ENCODE results near the gene CAPSL.
A peak's percentile ranks its signal among the peaks of the same experiment; 100 is the strongest.

Gene CAPSL

GRCh38 chr5:35886381-35886780, 52.0 kb downstream of the CAPSL start:
- TF ChIP-seq CTCF (IDR thresholded peaks at IDR 0.05; ENCODE audit: low read depth, low read length, missing control alignments): no peak
- no peak overlapping the region for H3K4me3 ChIP-seq (replicated peaks; ENCODE audit: low read depth, low read length)
- no peak for DNase-seq (ENCODE audit: extremely low read depth, low read depth)

- DNase-seq (ENCODE audit: extremely low read depth, low read depth): no peak
- TF ChIP-seq CTCF (IDR thresholded peaks at IDR 0.05; ENCODE audit: low read depth, low read length, missing control alignments): no peak
Measured at GRCh38 chr5:35884773-35885172, 53.6 kb downstream of the CAPSL start.

GRCh38 chr5:35884191-35884769, 54.1 kb downstream of the CAPSL start:
- DNase-seq (ENCODE audit: extremely low read depth, low read depth): peak; percentile 91
- TF ChIP-seq CTCF (IDR thresholded peaks at IDR 0.05; ENCODE audit: low read depth, low read length, missing control alignments): no peak
- H3K4me3 ChIP-seq (replicated peaks; ENCODE audit: low read depth, low read length): no peak overlapping the region

More at GRCh38 chr5:35884773-35885172, 53.6 kb downstream of the CAPSL start:
- no peak overlapping the region for H3K4me3 ChIP-seq (replicated peaks; ENCODE audit: low read depth, low read length)

GRCh38 chr5:35881758-35882157, 56.7 kb downstream of the CAPSL start:
- H3K4me3 ChIP-seq (replicated peaks; ENCODE audit: low read depth, low read length): no peak overlapping the region
- no peak for DNase-seq (ENCODE audit: extremely low read depth, low read depth)
- TF ChIP-seq CTCF (IDR thresholded peaks at IDR 0.05; ENCODE audit: low read depth, low read length, missing control alignments): no peak

GRCh38 chr5:35880156-35880555, 58.3 kb downstream of the CAPSL start:
- no peak for DNase-seq (ENCODE audit: extremely low read depth, low read depth)
- H3K4me3 ChIP-seq (replicated peaks; ENCODE audit: low read depth, low read length): no peak overlapping the region
- no peak for TF ChIP-seq CTCF (IDR thresholded peaks at IDR 0.05; ENCODE audit: low read depth, low read length, missing control alignments)

GRCh38 chr5:35879649-35880048, 58.8 kb downstream of the CAPSL start:
- H3K4me3 ChIP-seq (replicated peaks; ENCODE audit: low read depth, low read length): no peak overlapping the region
- no peak for TF ChIP-seq CTCF (IDR thresholded peaks at IDR 0.05; ENCODE audit: low read depth, low read length, missing control alignments)
- DNase-seq (ENCODE audit: extremely low read depth, low read depth): no peak

GRCh38 chr5:35879096-35879495, 59.3 kb downstream of the CAPSL start:
- TF ChIP-seq CTCF (IDR thresholded peaks at IDR 0.05; ENCODE audit: low read depth, low read length, missing control alignments): no peak
- no peak for DNase-seq (ENCODE audit: extremely low read depth, low read depth)

More at GRCh38 chr5:35879096-35879495, 59.3 kb downstream of the CAPSL start:
- H3K4me3 ChIP-seq (replicated peaks; ENCODE audit: low read depth, low read length): no peak overlapping the region

Data from HFF-Myc (cell line).